Measurements from ENCODE around the gene SSTR3. TPM values are rescaled to one million over a fixed set of nuclear protein-coding genes. Genes with fewer than 3 reads are reported as not detected.

The SSTR3 gene
- total RNA-seq, 1 donor = not detected

GRCh38 chr22:37213218-37213855, 1.1 kb upstream of the SSTR3 start:
- DNase-seq (ENCODE audit: low read depth) = no peak
- no peak for TF ChIP-seq CTCF (IDR thresholded peaks at IDR 0.05; ENCODE audit: insufficient read depth, low read depth, low read length)
- no peak overlapping the region for H3K4me3 ChIP-seq (ENCODE audit: low read depth, low read length)

- no peak for DNase-seq (ENCODE audit: low read depth)
- no peak overlapping the region for H3K4me3 ChIP-seq (ENCODE audit: low read depth, low read length)
- no peak for TF ChIP-seq CTCF (IDR thresholded peaks at IDR 0.05; ENCODE audit: insufficient read depth, low read depth, low read length)
Observed at GRCh38 chr22:37211866-37212173, 457 bp downstream of the SSTR3 start.

GRCh38 chr22:37211075-37211865, 1.0 kb downstream of the SSTR3 start:
- DNase-seq (ENCODE audit: low read depth) = no peak
- H3K4me3 ChIP-seq (ENCODE audit: low read depth, low read length) = no peak overlapping the region
- TF ChIP-seq CTCF (IDR thresholded peaks at IDR 0.05; ENCODE audit: insufficient read depth, low read depth, low read length) = no peak

- DNase-seq (ENCODE audit: low read depth) = no peak
- no peak for TF ChIP-seq CTCF (IDR thresholded peaks at IDR 0.05; ENCODE audit: insufficient read depth, low read depth, low read length)
Observed at GRCh38 chr22:37210041-37210803, 2.1 kb downstream of the SSTR3 start.

GRCh38 chr22:37209140-37209845, 3.0 kb downstream of the SSTR3 start:
- H3K4me3 ChIP-seq (ENCODE audit: low read depth, low read length) = no peak overlapping the region
- DNase-seq (ENCODE audit: low read depth) = no peak

More at GRCh38 chr22:37210041-37210803, 2.1 kb downstream of the SSTR3 start:
- no peak overlapping the region for H3K4me3 ChIP-seq (ENCODE audit: low read depth, low read length)

More at GRCh38 chr22:37209140-37209845, 3.0 kb downstream of the SSTR3 start:
- no peak for TF ChIP-seq CTCF (IDR thresholded peaks at IDR 0.05; ENCODE audit: insufficient read depth, low read depth, low read length)

All from fibroblast of villous mesenchyme (primary cell).